ENCODE measurements around the gene IL10RB.
"Not testable (repeated sequence)": the region's sequence is repeated elsewhere in the genome, so short reads cannot be mapped to it uniquely, and the experiment has no call there.

The IL10RB gene

GRCh38 chr21:33266050-33266788 lies at the start of gene IL10RB:
Gene IL10RB, plus strand, starts transcription at chr21:33266367. Its CDS starts 99 bp downstream, at chr21:33266466.
- peak; percentile 31 for DNase-seq (ENCODE audit: low read depth)

GRCh38 chr21:33217138-33217520 lies 49.0 kb upstream of the IL10RB start:
- DNase-seq (ENCODE audit: low read depth) = no peak

DNA sequence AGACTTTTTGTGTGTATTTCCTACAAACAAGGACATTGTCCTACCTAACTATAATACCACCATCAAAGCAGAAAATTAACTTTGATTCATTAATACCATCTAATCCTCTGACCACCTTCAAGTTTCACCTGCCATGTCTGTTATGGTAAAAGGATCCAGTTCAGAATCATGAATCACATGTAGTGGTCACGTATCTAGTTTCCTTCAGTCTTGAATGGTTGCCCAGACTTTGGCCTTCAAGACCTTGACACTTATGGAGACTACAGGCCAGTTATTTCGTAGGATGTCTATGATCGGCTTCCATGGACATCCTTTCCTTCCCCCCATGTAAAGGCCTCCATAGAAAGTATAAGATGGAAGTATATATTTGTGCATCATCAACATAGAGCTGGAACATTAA lies 46.9 kb upstream of the IL10RB start:
- DNase-seq (ENCODE audit: low read depth) = no peak

GRCh38 chr21:33219954-33220353 lies 46.2 kb upstream of the IL10RB start:
- no peak for DNase-seq (ENCODE audit: low read depth)

GRCh38 chr21:33225376-33225775 lies 40.8 kb upstream of the IL10RB start:
- not testable (repeated sequence) for DNase-seq (ENCODE audit: low read depth)

DNA sequence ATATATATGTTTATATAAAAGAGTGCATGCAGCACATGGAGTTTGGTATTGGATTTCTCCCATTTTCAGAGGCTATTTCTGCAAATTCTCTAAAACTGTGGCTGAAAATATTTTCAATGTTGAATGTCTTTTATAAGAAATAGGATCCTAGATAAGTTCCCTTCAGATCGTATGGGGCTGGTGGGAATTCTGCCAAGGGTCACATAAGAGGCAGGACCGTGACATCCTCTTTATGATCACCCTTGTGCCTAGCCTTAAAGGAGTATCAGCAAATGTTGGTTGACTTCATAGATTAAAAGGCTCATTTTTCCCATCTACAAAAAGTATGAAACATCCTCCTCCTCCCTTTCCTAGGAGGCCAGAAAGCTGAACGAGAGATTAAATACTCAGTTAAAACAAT lies 37.7 kb upstream of the IL10RB start:
- no peak for DNase-seq (ENCODE audit: low read depth)

DNA sequence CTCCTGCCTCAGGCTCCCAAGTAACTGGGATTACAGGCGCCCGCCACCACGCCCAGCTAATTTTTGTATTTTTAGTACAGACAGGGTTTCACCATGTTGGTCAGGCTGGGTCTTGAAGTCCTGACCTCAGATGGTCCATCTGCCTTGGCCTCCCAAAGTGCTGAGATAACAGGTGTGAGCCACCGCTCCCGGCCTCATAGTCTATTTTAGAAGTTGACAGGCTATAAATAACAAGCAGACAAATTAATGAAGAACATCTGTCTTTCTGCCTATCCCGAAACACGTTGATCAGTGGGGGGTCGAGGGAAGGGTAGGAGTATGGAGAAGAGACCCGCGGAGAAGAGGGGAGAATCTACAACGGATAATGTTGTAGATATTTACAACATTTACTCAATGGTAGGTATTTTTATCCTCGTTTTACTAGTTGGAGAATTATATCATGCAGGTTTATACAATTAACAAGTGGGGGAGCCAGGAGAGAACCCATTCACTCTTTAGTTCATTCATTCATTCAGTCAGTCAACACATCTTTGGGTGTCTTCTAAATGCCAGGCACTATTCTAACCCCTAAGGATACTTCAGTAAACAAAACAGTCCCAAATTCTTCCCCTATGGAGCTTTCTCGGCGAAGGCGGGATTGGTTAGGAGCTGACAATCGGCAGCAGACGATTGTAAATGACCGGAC lies 36.9 kb upstream of the IL10RB start:
- no peak for DNase-seq (ENCODE audit: low read depth)

DNA sequence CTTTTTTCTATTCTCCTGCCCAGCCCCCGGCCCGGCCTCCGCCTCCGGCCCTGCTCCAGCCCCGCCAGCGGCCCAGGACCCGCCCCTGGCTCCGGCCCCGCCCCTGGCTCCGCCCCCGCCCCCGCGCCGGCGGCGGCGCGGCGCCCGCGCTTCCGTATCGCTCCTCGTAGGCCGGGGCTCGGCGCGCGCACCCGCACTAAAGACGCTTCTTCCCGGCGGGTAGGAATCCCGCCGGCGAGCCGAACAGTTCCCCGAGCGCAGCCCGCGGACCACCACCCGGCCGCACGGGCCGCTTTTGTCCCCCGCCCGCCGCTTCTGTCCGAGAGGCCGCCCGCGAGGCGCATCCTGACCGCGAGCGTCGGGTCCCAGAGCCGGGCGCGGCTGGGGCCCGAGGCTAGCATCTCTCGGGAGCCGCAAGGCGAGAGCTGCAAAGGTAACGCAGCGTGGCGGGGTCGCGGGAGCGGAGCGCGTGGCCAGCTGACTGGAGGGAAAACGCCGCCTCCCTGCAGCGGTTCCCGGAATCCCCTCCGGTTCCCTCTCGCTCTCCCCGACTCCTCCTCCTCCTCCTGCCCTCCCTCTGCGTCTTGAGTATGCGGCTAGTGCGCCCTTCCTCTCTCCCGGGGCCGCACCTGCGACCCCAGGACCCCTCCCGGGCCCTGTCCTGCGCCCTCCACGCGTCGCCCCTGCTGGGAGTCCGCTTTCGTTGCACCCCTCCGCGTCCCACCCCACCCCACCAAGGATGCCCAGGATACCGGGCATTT lies 36.2 kb upstream of the IL10RB start, which contains the start of gene IFNAR2:
Gene IFNAR2, plus strand, starts transcription at position 155 of the 761 bp plus-strand sequence. CDS start 11,985 bp downstream, outside the sequence.
- peak; percentile 38 for DNase-seq (ENCODE audit: low read depth)

- DNase-seq (ENCODE audit: low read depth) = peak; percentile 58
These were observed 35.4 kb upstream of the IL10RB start for GRCh38 chr21:33230545-33231324.

- no peak for DNase-seq (ENCODE audit: low read depth)
These were observed 34.6 kb upstream of the IL10RB start for GRCh38 chr21:33231526-33231925.

DNA sequence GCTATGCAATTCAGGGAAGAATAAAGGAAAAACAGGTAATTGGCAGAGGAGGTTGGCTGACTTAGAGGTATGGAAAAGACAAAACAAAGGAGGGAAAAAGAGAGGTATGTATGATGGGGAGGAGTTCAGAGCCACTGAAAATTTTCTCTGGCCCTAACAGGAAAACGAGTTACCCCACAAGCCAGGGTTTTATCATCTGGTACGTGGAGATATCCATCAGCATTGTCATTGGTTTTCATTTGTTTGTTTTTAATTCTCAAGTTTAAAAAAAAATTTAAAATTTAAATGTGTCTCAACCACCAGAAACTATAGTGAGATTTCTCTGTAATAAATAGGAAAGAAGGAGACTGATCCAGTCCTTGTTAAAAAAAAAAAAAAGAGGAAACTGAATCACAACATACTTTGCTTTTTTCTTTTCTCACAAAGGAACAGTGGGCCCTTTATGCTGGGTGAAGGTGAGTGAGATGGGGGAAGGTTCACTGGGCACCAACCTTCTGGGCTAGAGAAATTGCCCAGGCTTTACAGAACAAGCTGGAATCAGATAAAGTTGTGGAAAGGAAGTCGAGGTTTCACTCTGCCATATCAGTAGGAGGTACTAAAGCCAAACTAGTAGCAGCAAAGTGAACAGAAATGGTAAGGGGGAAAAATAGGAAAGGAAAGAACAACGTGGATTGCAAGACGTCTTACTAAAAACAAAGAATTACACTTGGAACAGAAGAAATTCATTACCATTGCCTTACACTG lies 33.7 kb upstream of the IL10RB start:
- no peak for DNase-seq (ENCODE audit: low read depth)

GRCh38 chr21:33234635-33235520 lies 31.3 kb upstream of the IL10RB start:
- DNase-seq (ENCODE audit: low read depth) = no peak

- DNase-seq (ENCODE audit: low read depth) = no peak
These were observed 30.0 kb upstream of the IL10RB start for GRCh38 chr21:33236013-33236686.

- no peak for DNase-seq (ENCODE audit: low read depth)
These were observed 29.4 kb upstream of the IL10RB start for GRCh38 chr21:33236766-33237165.

- DNase-seq (ENCODE audit: low read depth) = peak; percentile 41
These were observed 28.7 kb upstream of the IL10RB start for GRCh38 chr21:33237486-33237885.

DNA sequence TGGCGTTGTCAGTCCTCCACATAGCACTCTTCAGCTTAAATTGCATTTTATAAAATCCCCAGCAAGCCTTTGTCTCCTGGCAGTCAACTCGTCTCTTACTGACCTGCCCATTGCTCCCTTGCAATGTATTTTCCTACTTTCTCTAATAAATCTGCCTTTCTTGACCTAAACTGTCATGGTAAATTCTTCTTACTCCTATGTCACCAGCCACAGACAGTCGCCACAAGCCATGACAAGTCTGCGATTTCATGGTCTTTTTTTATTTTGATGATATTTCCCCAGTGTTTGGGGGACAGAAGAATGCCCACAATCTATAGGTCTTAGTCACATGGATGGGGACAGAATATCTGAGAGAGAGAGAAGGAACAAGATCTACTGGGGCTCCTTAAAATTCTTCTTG lies 28.0 kb upstream of the IL10RB start:
- DNase-seq (ENCODE audit: low read depth) = no peak

GRCh38 chr21:33238565-33239255 lies 27.5 kb upstream of the IL10RB start:
- no peak for DNase-seq (ENCODE audit: low read depth)

DNA sequence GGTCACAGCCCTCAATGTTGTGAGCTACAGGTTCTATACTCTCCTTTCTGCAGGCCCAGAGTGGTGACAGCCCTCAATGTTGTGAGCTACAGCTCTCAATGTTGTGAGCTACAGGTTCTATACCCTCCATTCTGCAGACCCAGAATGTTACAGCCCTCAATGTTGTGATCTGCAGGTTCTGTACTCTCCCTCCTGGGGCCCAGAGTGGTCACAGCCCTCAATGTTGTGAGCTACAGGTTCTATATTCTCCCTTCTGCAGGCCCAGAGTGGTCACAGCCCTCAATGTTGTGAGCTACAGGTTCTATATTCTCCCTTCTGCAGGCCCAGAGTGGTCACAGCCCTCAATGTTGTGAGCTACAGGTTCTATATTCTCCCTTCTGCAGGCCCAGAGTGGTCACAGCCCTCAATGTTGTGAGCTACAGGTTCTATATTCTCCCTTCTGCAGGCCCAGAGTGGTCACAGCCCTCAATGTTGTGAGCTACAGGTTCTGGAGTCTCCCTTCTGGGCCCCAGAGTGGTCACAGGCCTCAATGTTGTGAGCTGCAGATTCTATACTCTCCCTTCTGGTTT lies 26.5 kb upstream of the IL10RB start:
- DNase-seq (ENCODE audit: low read depth) = not testable (repeated sequence)

DNA sequence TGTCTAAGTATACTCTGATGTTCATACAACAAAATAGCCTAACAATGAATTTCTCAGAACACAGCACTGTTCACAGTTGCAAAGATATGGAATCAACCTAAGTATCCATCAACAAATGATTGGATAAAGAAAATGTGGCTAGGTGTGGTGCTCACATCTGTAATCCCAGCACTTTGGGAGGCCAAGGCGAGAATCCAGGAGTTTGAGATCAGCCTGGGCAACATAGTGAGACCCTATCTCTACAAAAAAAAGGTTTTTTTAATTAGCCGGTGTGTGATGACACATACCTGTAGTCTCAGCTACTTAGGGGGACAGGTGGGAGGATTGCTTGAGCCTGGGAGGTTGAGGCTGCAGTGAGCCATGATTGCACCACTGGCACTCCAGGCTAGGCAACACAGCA lies 25.8 kb upstream of the IL10RB start:
- DNase-seq (ENCODE audit: low read depth) = no peak

Measured in amniotic epithelial cell (primary cell).